Heart left ventricle (tissue), 16 donors: ENCODE measurements around the gene TMEM208. TPM values are rescaled to one million over a fixed set of nuclear protein-coding genes. Genes with fewer than 3 reads are reported as not detected.

Experiments
- ATAC-seq, 4 donors: fragments of 200-7000 bp; cut with Tn5 transposase; one replicate each; pipeline ENCODE4 v1.9.1; 2020 to 2022; ENCODE audit warnings: moderate library complexity in 4 of 4, mild to moderate bottlenecking in 3 of 4, moderate number of reproducible peaks in 1 of 4
- DNase-seq, 5 donors: peaks; one replicate each; pipeline ENCODE4 v3.0.0-alpha.2; 2020
- H3K27ac ChIP-seq, 12 donors: fragments of 200-600 bp; sonication (generic) in 4 of 12; one replicate each; pipeline versions ENCODE4 v1.5.0 to v1.8.0; 2016 to 2022; ENCODE audit warnings: mild to moderate bottlenecking in 2 of 12
- H3K27me3 ChIP-seq, 9 donors: fragments of 200-600 bp; sonication (generic) in 2 of 9; one replicate each; pipeline versions ENCODE4 v1.5.1 to v1.8.0; 2016 to 2022; ENCODE audit warnings: mild to moderate bottlenecking in 3 of 9
- H3K36me3 ChIP-seq, 9 donors: fragments of 200-600 bp; sonication (generic) in 2 of 9; one replicate each; pipeline versions ENCODE4 v1.5.0 to v1.8.0; 2018 to 2022; ENCODE audit warnings: mild to moderate bottlenecking in 2 of 9
- H3K4me1 ChIP-seq, 12 donors: fragments of 200-600 bp; sonication (generic) in 4 of 12; one replicate each; pipeline versions ENCODE4 v1.5.0 to v1.8.0; 2016 to 2022; ENCODE audit warnings: mild to moderate bottlenecking in 3 of 12
- H3K4me3 ChIP-seq, 12 donors: fragments of 200-600 bp; sonication (generic) in 4 of 12; one replicate each; pipeline versions ENCODE4 v1.5.0 to v1.8.0; 2017 to 2022; ENCODE audit warnings: mild to moderate bottlenecking in 9 of 12, moderate library complexity in 4 of 12
- H3K9me3 ChIP-seq, 12 donors: fragments of 200-600 bp; sonication (generic) in 4 of 12; one replicate each; pipeline versions ENCODE4 v1.5.0 to v1.8.0; 2016 to 2022; ENCODE audit warnings: mild to moderate bottlenecking in 1 of 12
- POLR2A ChIP-seq, 2 donors: fragments of 450-650 bp; IDR thresholded peaks; one replicate each; pipeline ENCODE4 v1.6.1; 2017; ENCODE audit warnings: antibody characterized with exemption in 2 of 2, mild to moderate bottlenecking in 2 of 2, moderate library complexity in 2 of 2
- WGBS, 4 donors: extraction: QIAGEN DNeasy Blood & Tissue Kit in 2 of 4; methylation state at CpG; one replicate each; pipeline versions ENCODE4 v1.1.5 to v1.1.7; 2013 to 2018; 5-methylcytosine and 5-hydroxymethylcytosine counted together
- intact Hi-C, 10 donors: fragments of 100-400 bp; cut with DNase I; formaldehyde crosslinking; loops; one replicate each; pipeline versions ENCODE4 v1.11.1 to v1.14.2; 2022
- polyA plus RNA-seq, 2 donors: library from polyadenylated mRNA; stranded (reverse); fragments of 200-250 nt; gene quantifications; one replicate each; pipeline ENCODE4 v1.2.3, GENCODE V29; 2013
- total RNA-seq, 9 donors: library from RNA; depleted of rRNA in 2 of 9; stranded (reverse); fragments of >200 nt in 2 of 9; fragmentation: NEBNext Ultra II Directional in 3 of 9; extraction: Animal tissue kit (Norgen Biotek cat#: 25700) in 3 of 9; gene quantifications; one replicate each; pipeline versions ENCODE4 v1.1.0 to v1.2.4, GENCODE V29; 2016 to 2023
- TF ChIP-seq, protein P1 (sequence below), 12 donors: fragments of 200-600 bp; sonication (generic) in 4 of 12; IDR thresholded peaks; one replicate each; pipeline versions ENCODE4 v1.5.0 to v1.8.0; 2018 to 2022; ENCODE audit warnings: antibody characterized with exemption in 12 of 12, mild to moderate bottlenecking in 5 of 12
- donor health status: ischemic (EF 13 %, LVEDD 7.1; RV severe dilation, severe dysfunction).
- donor health status: healthy with polysubstance abuse.
- donor health status: DM: no; HTN: yes; CAD: no.
- donor health status: DM: no; HTN: no; CAD: no.
- donor health status: ischemic (EF 25% LVEDD 6.9; RV normal size, moderate dysfunction).
- donor health status: ischemic (EF 25% LVEDD 5.7; RV mildly dilated, moderate dysfunction).
- donor health status: healthy.
- donor health status: DM: yes; HTN: yes; CAD: no.
- donor health status: ischemic (EF 35%, LVEDD 5.7; RV mildly dilated, moderate dysfunction).
- donor health status: nonischemic (EF 11% LVEDD 7.7; RV severe dilation, severe dysfunction).
- donor health status: DM: yes; HTN: yes; CAD: no.
- donor health status: PGD.
- donor health status: ischemic (EF 29% LVEDD 5.4; RV normal size, mild dysfunction).
- donor health status: nonischemic (EF 23%, LVEDD 6.1; RV moderate dilation, normal function).

Gene TMEM208
- total and polyA plus RNA-seq, 11 donors = 6.2 to 79.7 (median 16.9) TPM

DNA sequence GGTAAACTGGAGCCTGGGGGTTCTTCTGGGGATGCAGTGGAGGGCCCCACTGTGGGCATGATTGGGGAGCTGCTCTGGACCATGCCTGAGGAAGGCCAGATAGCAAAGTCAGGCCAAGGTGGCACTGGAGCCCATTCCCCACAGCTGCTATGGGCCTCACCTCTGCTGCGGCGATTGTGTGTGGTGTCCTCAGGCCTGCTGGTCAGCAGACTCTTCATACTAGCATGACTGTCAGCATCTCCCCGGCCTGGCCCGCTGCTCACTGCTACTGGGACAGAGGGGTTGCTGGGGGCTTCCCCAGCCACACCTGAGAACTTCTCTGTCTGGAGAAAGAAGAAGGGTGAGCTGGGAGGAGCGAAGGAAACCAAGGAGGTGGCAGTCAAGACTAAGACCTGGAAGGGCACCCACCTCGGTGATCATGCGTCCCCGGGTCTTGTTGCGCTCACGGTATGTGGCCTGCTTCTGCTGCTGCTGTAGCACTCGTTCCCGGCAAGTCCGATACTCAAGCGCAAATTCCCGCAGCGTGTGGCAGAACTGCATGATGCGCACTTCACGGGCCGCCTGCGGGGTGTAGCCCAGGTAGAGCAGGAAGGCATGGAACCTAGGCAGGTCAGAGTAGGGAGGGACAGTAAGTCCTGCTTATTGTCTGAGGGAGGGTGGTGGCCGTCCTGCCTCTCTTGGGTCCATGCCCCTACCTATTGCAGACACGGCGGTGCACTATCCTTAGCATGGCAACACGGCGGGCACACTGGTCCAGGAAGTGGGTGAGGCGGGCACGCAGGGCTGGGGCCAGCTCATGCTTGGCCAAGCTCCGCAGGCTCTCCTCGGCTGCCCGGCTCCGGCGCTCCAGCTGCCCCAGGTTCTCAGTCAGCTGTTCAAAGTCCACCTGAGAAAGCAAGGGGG, 3.2 kb downstream of the TMEM208 start:
- intact Hi-C loops = loop anchor here in 5 of 10 donors (5.0 to 10.0 kb wide), 2 partner anchors 38 to 795 kb away; partner anchors contain the start of genes E2F4 (in 4 of the 5), EXOC3L1 (in 4 of the 5), DDX28 (in 1 of the 5) and DUS2 (in 1 of the 5)
- ATAC-seq (no peak), DNase-seq (peak in 3 of 5 donors; percentile 24 to 50 (median 27))
- Histone ChIP-seq H3K27me3 (no peaks in the 10 kb centered on the region), H3K36me3 (peaks cover 0 to 73% (median 69%) of the 10 kb centered on the region in 9 donors), H3K4me1 (peaks cover 2 to 22% (median 16%) of the 10 kb centered on the region in 12 donors), H3K27ac (no peak overlapping the region), H3K9me3 (no peaks in the 10 kb centered on the region), H3K4me3 (no peak overlapping the region)
- TF ChIP-seq POLR2A (IDR thresholded peaks at IDR 0.05) = no peak
- TF ChIP-seq, protein P1, sequence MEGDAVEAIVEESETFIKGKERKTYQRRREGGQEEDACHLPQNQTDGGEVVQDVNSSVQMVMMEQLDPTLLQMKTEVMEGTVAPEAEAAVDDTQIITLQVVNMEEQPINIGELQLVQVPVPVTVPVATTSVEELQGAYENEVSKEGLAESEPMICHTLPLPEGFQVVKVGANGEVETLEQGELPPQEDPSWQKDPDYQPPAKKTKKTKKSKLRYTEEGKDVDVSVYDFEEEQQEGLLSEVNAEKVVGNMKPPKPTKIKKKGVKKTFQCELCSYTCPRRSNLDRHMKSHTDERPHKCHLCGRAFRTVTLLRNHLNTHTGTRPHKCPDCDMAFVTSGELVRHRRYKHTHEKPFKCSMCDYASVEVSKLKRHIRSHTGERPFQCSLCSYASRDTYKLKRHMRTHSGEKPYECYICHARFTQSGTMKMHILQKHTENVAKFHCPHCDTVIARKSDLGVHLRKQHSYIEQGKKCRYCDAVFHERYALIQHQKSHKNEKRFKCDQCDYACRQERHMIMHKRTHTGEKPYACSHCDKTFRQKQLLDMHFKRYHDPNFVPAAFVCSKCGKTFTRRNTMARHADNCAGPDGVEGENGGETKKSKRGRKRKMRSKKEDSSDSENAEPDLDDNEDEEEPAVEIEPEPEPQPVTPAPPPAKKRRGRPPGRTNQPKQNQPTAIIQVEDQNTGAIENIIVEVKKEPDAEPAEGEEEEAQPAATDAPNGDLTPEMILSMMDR (IDR thresholded peaks at IDR 0.05) = no peak
- 90 to 94% (median 92%) methylated on average over 22 to 32 of the region's 32 CpGs for WGBS, 4 donors

DNA sequence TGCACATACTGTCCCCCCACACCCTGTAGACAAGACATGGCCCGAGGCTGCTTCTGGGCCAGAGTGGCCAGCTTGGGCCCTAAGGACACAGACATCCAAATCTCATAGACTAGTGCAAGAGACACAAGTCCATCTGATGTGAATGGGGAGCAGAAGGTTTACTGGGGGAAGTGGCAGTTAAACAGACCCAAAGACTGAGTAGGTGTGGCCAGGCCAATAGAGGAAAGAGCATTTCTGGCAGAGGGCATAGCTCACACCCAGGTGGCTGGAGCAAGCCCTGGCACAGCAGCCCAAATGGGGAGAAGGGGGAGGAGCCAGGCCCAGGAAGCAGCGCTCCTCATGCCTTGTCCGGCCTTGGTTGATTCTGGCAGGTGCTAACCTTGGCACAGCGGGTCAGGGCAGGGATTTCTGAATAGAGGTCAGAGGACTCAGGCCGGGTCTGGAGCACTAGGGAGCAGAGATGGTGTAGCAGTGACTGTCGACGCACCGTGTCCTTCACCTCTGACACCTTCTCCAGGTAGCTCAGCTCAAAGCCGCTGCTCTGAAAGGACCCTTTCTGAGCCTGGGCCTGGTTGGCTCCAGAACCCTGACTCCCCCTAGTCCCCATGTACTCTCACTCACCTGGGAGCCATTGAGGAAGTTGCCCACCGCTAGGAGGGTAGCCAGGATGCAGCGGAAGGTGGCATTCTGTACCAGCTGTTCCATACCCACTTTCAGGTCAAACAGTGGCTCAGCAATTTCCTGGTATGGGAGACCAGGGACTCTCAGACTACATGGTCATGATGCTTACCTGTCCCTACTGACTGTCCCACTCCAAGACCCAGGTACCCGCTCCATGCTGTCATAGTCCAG, 4.1 kb downstream of the TMEM208 start:
- no peak for ATAC-seq
- intact Hi-C loops = loop anchor here in 1 of 10 donors (10.0 kb wide), 1 partner anchor 794 kb away; the partner anchor contains the start of genes DDX28 and DUS2
- no peaks in the 10 kb centered on the region for H3K27me3 ChIP-seq
- H3K36me3 ChIP-seq = peaks cover 0 to 81% (median 78%) of the 10 kb centered on the region in 9 donors
- WGBS, 4 donors = 87 to 96% (median 89%) methylated on average over 8 to 12 of the region's 12 CpGs
- no peaks in the 10 kb centered on the region for H3K9me3 ChIP-seq
- no peak overlapping the region for H3K4me3 ChIP-seq
- DNase-seq = peak in 3 of 5 donors; percentile 14 to 46 (median 19)
- H3K4me1 ChIP-seq = peaks cover 2 to 18% (median 12%) of the 10 kb centered on the region in 12 donors
- no peak for TF ChIP-seq POLR2A (IDR thresholded peaks at IDR 0.05)
- TF ChIP-seq, protein P1 (IDR thresholded peaks at IDR 0.05) = no peak
- H3K27ac ChIP-seq = no peak overlapping the region

DNA sequence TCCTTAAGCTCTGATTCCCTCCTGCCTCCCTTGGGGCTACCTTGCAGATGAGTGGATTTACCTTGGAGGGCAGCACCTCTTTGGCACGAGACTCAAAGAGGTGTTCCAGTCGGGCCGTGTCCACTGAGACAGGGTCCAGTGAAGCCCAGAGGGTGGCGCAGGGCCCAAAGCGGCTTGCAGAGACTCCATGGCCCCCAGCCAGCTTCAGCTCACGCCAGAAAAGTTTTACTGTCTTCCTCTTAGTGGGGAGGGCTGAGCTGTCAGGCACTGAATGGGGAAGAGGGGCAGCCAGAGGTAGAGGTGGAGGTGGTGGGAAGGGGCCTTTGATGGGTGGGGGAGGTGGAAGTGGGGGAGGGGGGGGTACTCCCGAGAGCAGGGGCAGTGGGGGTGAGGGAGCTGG, 6.7 kb downstream of the TMEM208 start:
- DNase-seq = peak in 3 of 5 donors; percentile 18 to 28 (median 22)
- TF ChIP-seq POLR2A (IDR thresholded peaks at IDR 0.05) = no peak
- TF ChIP-seq, protein P1 (IDR thresholded peaks at IDR 0.05) = no peak
- no peak overlapping the region for H3K4me3 ChIP-seq
- no peak overlapping the region for H3K27ac ChIP-seq
- H3K36me3 ChIP-seq = peaks cover 0 to 100% (median 97%) of the 10 kb centered on the region in 9 donors
- intact Hi-C loops = loop anchor here in 1 of 10 donors (10.0 kb wide), 1 partner anchor 791 kb away; the partner anchor contains the start of genes DDX28 and DUS2
- 60 to 78% (median 75%) methylated on average over 5 to 7 of the region's 7 CpGs for WGBS, 4 donors
- no peaks in the 10 kb centered on the region for H3K27me3 ChIP-seq
- no peak for ATAC-seq
- peaks cover 0 to under 1% (median 0%) of the 10 kb centered on the region in 12 donors for H3K4me1 ChIP-seq
- no peaks in the 10 kb centered on the region for H3K9me3 ChIP-seq
